Stimulated activated CD8-positive, alpha-beta memory T cell treated with anti-CD3 and anti-CD28 coated beads, Interleukin-7, amount 100 ng/mL, for 1 hour (primary cell): ENCODE results near the gene AMOTL1.

ENCODE experiments used
- DNase-seq, 2 donors: peaks; one replicate each; pipeline ENCODE4 v3.0.0-alpha.2; 2020; ENCODE audit warnings: low read depth in 2 of 2

AMOTL1 gene

GRCh38 chr11:94746721-94747120, 21.4 kb upstream of the AMOTL1 start:
- DNase-seq = no peak

- no peak for DNase-seq
These were observed 21.0 kb upstream of the AMOTL1 start for GRCh38 chr11:94747146-94747545.

GRCh38 chr11:94747601-94748041, 20.5 kb upstream of the AMOTL1 start:
- no peak for DNase-seq

- no peak for DNase-seq
These were observed 18.8 kb upstream of the AMOTL1 start for GRCh38 chr11:94749369-94749768.

GRCh38 chr11:94750319-94751217, 17.6 kb upstream of the AMOTL1 start:
- DNase-seq = no peak

GRCh38 chr11:94751218-94751609, 16.9 kb upstream of the AMOTL1 start:
- DNase-seq = no peak

- no peak for DNase-seq
These were observed 16.4 kb upstream of the AMOTL1 start for GRCh38 chr11:94751786-94752185.

GRCh38 chr11:94753630-94754029, 14.5 kb upstream of the AMOTL1 start:
- DNase-seq = no peak

GRCh38 chr11:94754335-94754734, 13.8 kb upstream of the AMOTL1 start:
- no peak for DNase-seq

- no peak for DNase-seq
These were observed 13.3 kb upstream of the AMOTL1 start for GRCh38 chr11:94754819-94755218.

- DNase-seq = no peak
These were observed 12.7 kb upstream of the AMOTL1 start for GRCh38 chr11:94755494-94755893.

GRCh38 chr11:94757037-94757735, 11.0 kb upstream of the AMOTL1 start:
- DNase-seq = no peak

- no peak for DNase-seq
These were observed 9.5 kb upstream of the AMOTL1 start for GRCh38 chr11:94758666-94759065.

- no peak for DNase-seq
These were observed 8.6 kb upstream of the AMOTL1 start for GRCh38 chr11:94759522-94759921.

- DNase-seq = no peak
These were observed 7.9 kb upstream of the AMOTL1 start for GRCh38 chr11:94760296-94760695.

GRCh38 chr11:94762208-94762607, 5.9 kb upstream of the AMOTL1 start:
- DNase-seq = no peak

- DNase-seq = no peak
These were observed 5.2 kb upstream of the AMOTL1 start for GRCh38 chr11:94762995-94763394.

GRCh38 chr11:94766713-94767206, 1.4 kb upstream of the AMOTL1 start:
- no peak for DNase-seq

GRCh38 chr11:94767291-94767690, 865 bp upstream of the AMOTL1 start:
- DNase-seq = no peak

GRCh38 chr11:94768602-94769541, 716 bp downstream of the AMOTL1 start:
- no peak for DNase-seq

- DNase-seq = no peak
These were observed 1.7 kb downstream of the AMOTL1 start for GRCh38 chr11:94769880-94770279.
